Sigmoid colon (tissue), 7 donors: ENCODE data around the gene HDGF. TPM values are rescaled to one million over a fixed set of nuclear protein-coding genes. Genes with fewer than 3 reads are reported as not detected.

ENCODE experiments used
- DNase-seq: peaks from one replicate; pipeline ENCODE4 v3.0.0-alpha.2; 2019
- H3K27ac ChIP-seq, 4 donors: fragments of 200-600 bp; sonication (generic); one replicate each; pipeline ENCODE4 v1.5.1; 2016 to 2019; ENCODE audit warnings: mild to moderate bottlenecking in 1 of 4
- H3K27me3 ChIP-seq, 3 donors: fragments of 200-600 bp; sonication (generic); one replicate each; pipeline ENCODE4 v1.5.1; 2019; ENCODE audit warnings: mild to moderate bottlenecking in 1 of 3
- H3K36me3 ChIP-seq, 4 donors: fragments of 200-600 bp; sonication (generic); one replicate each; pipeline ENCODE4 v1.5.1; 2016 to 2019
- H3K4me1 ChIP-seq, 4 donors: fragments of 200-600 bp; sonication (generic); one replicate each; pipeline ENCODE4 v1.5.1; 2017 to 2019
- H3K4me3 ChIP-seq, 4 donors: fragments of 200-600 bp; sonication (generic); one replicate each; pipeline ENCODE4 v1.5.1; 2017 to 2019; ENCODE audit warnings: mild to moderate bottlenecking in 2 of 4, moderate library complexity in 1 of 4
- H3K9me3 ChIP-seq, 4 donors: fragments of 200-600 bp in 3 of 4; sonication (generic) in 3 of 4; one replicate each; pipeline versions ENCODE4 v1.5.1 to v1.6.1; 2013 to 2019
- EP300 ChIP-seq, 4 donors: sonication (generic); formaldehyde crosslinking; IDR thresholded peaks; one replicate each; pipeline ENCODE4 v1.6.1; 2017; ENCODE audit warnings: antibody characterized with exemption in 4 of 4
- POLR2A ChIP-seq, 2 donors: fragments of 450-650 bp; IDR thresholded peaks; one replicate each; pipeline ENCODE4 v1.6.1; 2016; ENCODE audit warnings: antibody characterized with exemption in 2 of 2, mild to moderate bottlenecking in 2 of 2, moderate library complexity in 2 of 2
- POLR2AphosphoS5 ChIP-seq, 4 donors: sonication (generic); formaldehyde crosslinking; IDR thresholded peaks; one replicate each; pipeline ENCODE4 v1.6.1; 2017; ENCODE audit warnings: antibody characterized with exemption in 4 of 4
- WGBS, 2 donors: extraction: QIAGEN DNeasy Blood & Tissue Kit; methylation state at CpG; one replicate each; pipeline ENCODE4 v1.1.7; 2013; 5-methylcytosine and 5-hydroxymethylcytosine counted together
- intact Hi-C: fragments of 100-400 bp; cut with DNase I; formaldehyde crosslinking; loops from one replicate; pipeline ENCODE4 v1.15.1; 2023
- polyA plus RNA-seq, 3 donors: library from polyadenylated mRNA; stranded (reverse); fragments of 200-250 nt; gene quantifications; one replicate each; pipeline ENCODE4 v1.2.3, GENCODE V29; 2013
- total RNA-seq, 4 donors: library from RNA; depleted of rRNA; stranded (reverse); fragments of >200 nt; gene quantifications; one replicate each; pipeline ENCODE4 v1.1.0, GENCODE V29; 2016
- TF ChIP-seq, protein P1 (sequence below), 4 experiments: fragments of 450-650 bp in 3 of 4; fragments of 200-600 bp in 1 of 4; IDR thresholded peaks; one replicate each; pipeline ENCODE4 v1.5.1; 2016 to 2019; ENCODE audit warnings: antibody characterized with exemption in 4 of 4, mild to moderate bottlenecking in 3 of 4, moderate library complexity in 2 of 4
- donor health status: healthy with polysubstance abuse.
- donor health status: Bipolar disorder and iron deficiency.
- donor health status: healthy.

Gene HDGF
- total and polyA plus RNA-seq, 7 donors, result 108 to 297 (median 128) TPM

DNA sequence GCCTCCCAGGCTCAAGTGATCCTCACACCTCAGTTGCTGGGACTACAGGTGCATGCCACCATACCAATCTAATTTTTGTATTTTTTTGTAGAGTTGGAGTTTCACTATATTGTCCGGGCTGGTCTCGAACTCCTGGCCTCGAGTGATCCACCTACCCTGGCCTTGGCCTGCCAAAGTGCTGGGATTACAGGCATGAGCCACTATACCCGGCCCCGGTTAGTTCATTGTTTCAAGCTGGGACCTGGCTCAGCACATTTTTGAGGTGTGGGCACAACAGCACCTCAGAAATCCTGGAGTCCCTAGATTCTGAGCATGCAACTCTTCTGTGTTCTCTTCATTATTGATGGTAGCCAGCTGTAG lies 43.9 kb upstream of the HDGF start:
- intact Hi-C loops, result no loop called here
- no peak for DNase-seq
- Histone ChIP-seq H3K9me3 (no peaks in the 10 kb centered on the region), H3K4me1 (no peaks in the 10 kb centered on the region), H3K27me3 (no peaks in the 10 kb centered on the region), H3K4me3 (no peak overlapping the region), H3K27ac (no peak overlapping the region), H3K36me3 (peaks cover 32 to 100% (median 70%) of the 10 kb centered on the region in 4 donors)
- TF ChIP-seq POLR2A (IDR thresholded peaks at IDR 0.05) (no peak), POLR2AphosphoS5 (IDR thresholded peaks at IDR 0.05) (no peak), EP300 (IDR thresholded peaks at IDR 0.05) (no peak)
- TF ChIP-seq, protein P1, sequence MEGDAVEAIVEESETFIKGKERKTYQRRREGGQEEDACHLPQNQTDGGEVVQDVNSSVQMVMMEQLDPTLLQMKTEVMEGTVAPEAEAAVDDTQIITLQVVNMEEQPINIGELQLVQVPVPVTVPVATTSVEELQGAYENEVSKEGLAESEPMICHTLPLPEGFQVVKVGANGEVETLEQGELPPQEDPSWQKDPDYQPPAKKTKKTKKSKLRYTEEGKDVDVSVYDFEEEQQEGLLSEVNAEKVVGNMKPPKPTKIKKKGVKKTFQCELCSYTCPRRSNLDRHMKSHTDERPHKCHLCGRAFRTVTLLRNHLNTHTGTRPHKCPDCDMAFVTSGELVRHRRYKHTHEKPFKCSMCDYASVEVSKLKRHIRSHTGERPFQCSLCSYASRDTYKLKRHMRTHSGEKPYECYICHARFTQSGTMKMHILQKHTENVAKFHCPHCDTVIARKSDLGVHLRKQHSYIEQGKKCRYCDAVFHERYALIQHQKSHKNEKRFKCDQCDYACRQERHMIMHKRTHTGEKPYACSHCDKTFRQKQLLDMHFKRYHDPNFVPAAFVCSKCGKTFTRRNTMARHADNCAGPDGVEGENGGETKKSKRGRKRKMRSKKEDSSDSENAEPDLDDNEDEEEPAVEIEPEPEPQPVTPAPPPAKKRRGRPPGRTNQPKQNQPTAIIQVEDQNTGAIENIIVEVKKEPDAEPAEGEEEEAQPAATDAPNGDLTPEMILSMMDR (IDR thresholded peaks at IDR 0.05), result no peak
- 93 to 95% methylated on average over 5 of the region's 5 CpGs for WGBS, 2 donors

DNA sequence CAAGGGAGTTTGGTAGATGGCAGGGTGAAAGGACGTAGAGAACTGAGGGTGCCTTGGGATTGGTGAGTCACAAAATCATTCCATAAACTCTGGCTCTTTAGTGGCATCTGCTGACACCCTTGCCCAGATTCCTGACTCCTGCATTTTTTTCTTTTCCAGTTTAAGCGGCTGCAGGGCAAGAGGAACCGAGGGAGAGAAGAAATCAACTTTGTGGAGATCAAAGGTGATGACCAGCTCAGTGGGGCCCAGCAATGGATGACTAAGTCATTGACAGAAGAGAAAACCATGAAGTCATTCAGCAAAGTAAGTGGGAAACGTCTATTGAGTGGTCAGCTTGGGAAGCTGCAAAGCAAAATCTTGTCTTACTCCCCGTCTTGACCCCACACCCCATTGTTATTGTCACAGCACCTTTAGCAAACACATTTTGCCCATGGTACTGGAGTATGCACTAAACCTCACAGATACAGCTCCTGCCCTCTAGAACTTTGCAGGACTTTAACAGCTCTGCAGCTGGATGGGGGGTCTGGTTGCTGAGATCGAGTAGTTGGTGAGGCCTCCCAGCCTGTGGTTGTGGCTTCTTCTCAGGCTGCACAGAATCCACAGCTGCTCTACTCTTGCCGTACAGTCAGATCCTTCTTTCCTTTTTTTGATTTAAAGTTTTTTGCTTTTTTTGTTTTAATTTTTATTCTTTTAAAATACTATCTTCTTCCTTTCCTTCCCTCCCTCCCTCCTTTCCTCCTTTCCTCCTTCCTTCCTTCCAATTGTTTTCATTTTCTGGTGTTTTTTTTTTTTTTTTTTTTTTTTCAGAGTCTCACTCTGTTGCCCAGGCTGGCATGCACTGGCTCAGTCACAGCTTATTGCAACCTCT lies 43.3 kb upstream of the HDGF start:
- DNase-seq, result no peak
- 78 to 84% methylated on average over 7 of the region's 7 CpGs for WGBS, 2 donors
- Histone ChIP-seq H3K27me3 (no peaks in the 10 kb centered on the region), H3K27ac (no peak overlapping the region), H3K4me3 (no peak overlapping the region), H3K4me1 (no peaks in the 10 kb centered on the region), H3K9me3 (no peaks in the 10 kb centered on the region), H3K36me3 (peaks cover 32 to 99% (median 66%) of the 10 kb centered on the region in 4 donors)
- TF ChIP-seq POLR2A (IDR thresholded peaks at IDR 0.05) (no peak), EP300 (IDR thresholded peaks at IDR 0.05) (no peak), POLR2AphosphoS5 (IDR thresholded peaks at IDR 0.05) (no peak)
- TF ChIP-seq, protein P1 (IDR thresholded peaks at IDR 0.05), result no peak
- intact Hi-C loops, result no loop called here

DNA sequence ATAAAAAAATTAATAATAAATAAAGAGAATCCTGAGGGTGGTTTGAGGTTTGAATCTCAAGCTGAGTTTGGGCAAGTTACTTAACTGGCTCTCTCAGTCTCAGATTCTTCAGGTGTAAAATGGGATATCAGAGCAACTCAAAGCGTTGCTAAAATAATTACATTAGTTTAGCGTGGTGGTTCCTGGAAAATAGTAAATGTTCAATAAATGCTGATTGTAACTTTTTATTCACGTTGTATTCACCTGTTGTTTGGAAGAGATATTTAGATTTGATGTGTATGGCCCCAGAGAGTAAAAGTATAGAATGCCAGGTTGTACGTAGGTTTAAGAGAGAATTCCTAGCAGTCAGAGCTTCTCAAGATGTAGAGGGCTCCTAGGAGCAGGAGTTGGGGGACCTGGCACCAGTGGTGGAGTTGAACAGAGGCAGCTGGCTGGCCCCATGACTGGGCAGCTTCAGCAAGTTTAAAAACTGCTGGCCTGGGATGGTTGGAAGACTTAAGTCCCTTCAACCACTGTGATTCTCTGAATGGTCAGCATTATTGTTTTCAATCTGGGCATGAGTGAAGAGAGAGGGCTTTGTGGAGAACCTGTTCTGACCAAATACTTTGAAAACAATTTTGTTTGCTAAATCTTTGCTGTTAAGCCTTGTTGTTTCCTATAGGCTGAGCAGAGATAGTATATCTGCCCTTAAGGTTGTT lies 38.3 kb upstream of the HDGF start:
- peaks cover 25 to 95% (median 47%) of the 10 kb centered on the region in 4 donors for H3K36me3 ChIP-seq
- no peak for DNase-seq
- H3K27ac ChIP-seq, result no peak overlapping the region
- no peaks in the 10 kb centered on the region for H3K27me3 ChIP-seq
- H3K9me3 ChIP-seq, result no peaks in the 10 kb centered on the region
- intact Hi-C loops, result no loop called here
- no peaks in the 10 kb centered on the region for H3K4me1 ChIP-seq
- no peak overlapping the region for H3K4me3 ChIP-seq
- TF ChIP-seq, protein P1 (IDR thresholded peaks at IDR 0.05), result no peak
- TF ChIP-seq POLR2AphosphoS5 (IDR thresholded peaks at IDR 0.05) (no peak), POLR2A (IDR thresholded peaks at IDR 0.05) (no peak), EP300 (IDR thresholded peaks at IDR 0.05) (no peak)
- 85 to 94% methylated on average over 4 of the region's 4 CpGs for WGBS, 2 donors

DNA sequence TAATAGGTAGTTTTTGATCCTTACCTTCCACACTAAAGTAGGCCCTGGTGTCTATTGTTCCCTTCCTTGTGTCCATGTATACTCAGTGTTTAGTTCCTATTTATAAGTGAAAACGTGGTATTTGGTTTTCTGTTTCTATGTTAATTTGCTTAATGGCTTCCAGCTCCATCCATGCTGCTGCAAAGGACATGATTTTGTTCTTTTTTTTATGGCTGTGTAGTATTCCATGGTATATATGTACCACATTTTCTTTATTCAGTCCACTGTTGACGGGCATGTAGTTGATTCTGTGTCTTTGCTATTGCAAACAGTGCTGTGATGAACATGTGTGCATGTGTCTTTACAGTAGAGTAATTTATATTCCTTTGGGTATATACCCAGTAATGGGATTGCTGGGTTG lies 36.7 kb upstream of the HDGF start:
- no peak overlapping the region for H3K27ac ChIP-seq
- 89 to 93% methylated on average over 2 of the region's 2 CpGs for WGBS, 2 donors

More for the DNA sequence above, 36.7 kb upstream of the HDGF start:
- peaks cover 19 to 92% (median 44%) of the 10 kb centered on the region in 4 donors for H3K36me3 ChIP-seq
- intact Hi-C loops, result no loop called here
- no peak overlapping the region for H3K4me3 ChIP-seq
- no peak for TF ChIP-seq POLR2A (IDR thresholded peaks at IDR 0.05)
- TF ChIP-seq POLR2AphosphoS5 (IDR thresholded peaks at IDR 0.05), result no peak
- TF ChIP-seq, protein P1 (IDR thresholded peaks at IDR 0.05), result no peak
- TF ChIP-seq EP300 (IDR thresholded peaks at IDR 0.05), result no peak
- no peaks in the 10 kb centered on the region for H3K9me3 ChIP-seq
- H3K4me1 ChIP-seq, result no peaks in the 10 kb centered on the region
- H3K27me3 ChIP-seq, result no peaks in the 10 kb centered on the region
- no peak for DNase-seq
